ENCODE results near the gene PRCD.
"Not testable (repeated sequence)": the region's sequence is repeated elsewhere in the genome, so short reads cannot be mapped to it uniquely, and the experiment has no call there.

PRCD gene

DNA sequence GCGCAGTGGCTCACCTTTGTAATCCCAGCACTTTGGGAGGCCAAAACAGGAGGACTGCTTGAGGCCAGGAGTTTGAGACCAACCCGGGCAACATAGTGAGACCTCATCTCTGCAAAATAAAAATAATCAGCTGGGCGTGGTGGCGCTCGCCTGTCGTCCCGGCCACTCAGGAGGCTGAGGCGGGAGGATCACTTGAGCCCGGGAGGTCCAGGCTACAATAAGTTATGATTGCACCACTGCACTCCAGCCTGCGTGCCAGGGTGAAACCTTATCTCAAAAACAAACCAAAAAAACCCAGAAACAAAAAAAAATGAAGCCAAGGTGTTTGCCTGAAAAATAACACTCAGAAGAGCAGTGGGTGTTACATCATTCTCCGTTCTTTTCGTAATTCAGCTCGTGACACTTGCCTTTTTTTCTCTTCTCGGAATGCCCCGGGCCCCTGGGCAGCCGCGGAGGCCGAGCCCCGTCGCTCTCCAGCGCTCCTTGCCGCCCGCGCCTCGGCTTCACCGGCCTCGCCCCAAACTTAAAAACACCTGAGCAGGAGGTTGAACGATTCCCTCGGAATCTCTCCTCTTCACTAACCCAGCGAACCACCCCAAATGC, 17.0 kb downstream of the PRCD start:
- Histone ChIP-seq H3K4me3 (ENCODE audit: low read depth, low read length) (peak overlapping the region; percentile 88), H3K36me3 (ENCODE audit: control insufficient read depth, insufficient read depth, low read length) (no peaks in the 10 kb centered on the region), H2AFZ (peak overlapping the region; percentile 92), H3K9ac (peak overlapping the region; percentile 20), H3K79me2 (peaks cover 20% of the 10 kb centered on the region), H3K27ac (peak overlapping the region; percentile 90), H3K4me1 (peaks cover 6% of the 10 kb centered on the region), H3K27me3 (ENCODE audit: control insufficient read depth, insufficient read depth, low read length) (no peaks in the 10 kb centered on the region), H3K4me2 (ENCODE audit: low read length) (peak overlapping the region; percentile 93), H3K9me3 (ENCODE audit: control insufficient read depth, low read length) (no peaks in the 10 kb centered on the region)
- TF ChIP-seq, protein P1, sequence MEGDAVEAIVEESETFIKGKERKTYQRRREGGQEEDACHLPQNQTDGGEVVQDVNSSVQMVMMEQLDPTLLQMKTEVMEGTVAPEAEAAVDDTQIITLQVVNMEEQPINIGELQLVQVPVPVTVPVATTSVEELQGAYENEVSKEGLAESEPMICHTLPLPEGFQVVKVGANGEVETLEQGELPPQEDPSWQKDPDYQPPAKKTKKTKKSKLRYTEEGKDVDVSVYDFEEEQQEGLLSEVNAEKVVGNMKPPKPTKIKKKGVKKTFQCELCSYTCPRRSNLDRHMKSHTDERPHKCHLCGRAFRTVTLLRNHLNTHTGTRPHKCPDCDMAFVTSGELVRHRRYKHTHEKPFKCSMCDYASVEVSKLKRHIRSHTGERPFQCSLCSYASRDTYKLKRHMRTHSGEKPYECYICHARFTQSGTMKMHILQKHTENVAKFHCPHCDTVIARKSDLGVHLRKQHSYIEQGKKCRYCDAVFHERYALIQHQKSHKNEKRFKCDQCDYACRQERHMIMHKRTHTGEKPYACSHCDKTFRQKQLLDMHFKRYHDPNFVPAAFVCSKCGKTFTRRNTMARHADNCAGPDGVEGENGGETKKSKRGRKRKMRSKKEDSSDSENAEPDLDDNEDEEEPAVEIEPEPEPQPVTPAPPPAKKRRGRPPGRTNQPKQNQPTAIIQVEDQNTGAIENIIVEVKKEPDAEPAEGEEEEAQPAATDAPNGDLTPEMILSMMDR (IDR thresholded peaks at IDR 0.05): no peak

GRCh38 chr17:76557368-76558197, 17.7 kb downstream of the PRCD start:
- peaks cover 20% of the 10 kb centered on the region for H3K79me2 ChIP-seq
- peak overlapping the region; percentile 92 for H2AFZ ChIP-seq
- H3K27me3 ChIP-seq (ENCODE audit: control insufficient read depth, insufficient read depth, low read length): no peaks in the 10 kb centered on the region
- peak overlapping the region; percentile 90 for H3K27ac ChIP-seq
- H3K4me3 ChIP-seq (ENCODE audit: low read depth, low read length): peak overlapping the region; percentile 88
- peak overlapping the region; percentile 93 for H3K4me2 ChIP-seq (ENCODE audit: low read length)
- TF ChIP-seq, protein P1 (IDR thresholded peaks at IDR 0.05): peak; percentile 73
- H3K36me3 ChIP-seq (ENCODE audit: control insufficient read depth, insufficient read depth, low read length): no peaks in the 10 kb centered on the region
- peaks cover 6% of the 10 kb centered on the region for H3K4me1 ChIP-seq
- peak overlapping the region; percentile 20 for H3K9ac ChIP-seq
- H3K9me3 ChIP-seq (ENCODE audit: control insufficient read depth, low read length): no peaks in the 10 kb centered on the region

- peak overlapping the region; percentile 92 for H2AFZ ChIP-seq
- H3K36me3 ChIP-seq (ENCODE audit: control insufficient read depth, insufficient read depth, low read length): no peaks in the 10 kb centered on the region
- H3K4me2 ChIP-seq (ENCODE audit: low read length): peak overlapping the region; percentile 93
- H3K27me3 ChIP-seq (ENCODE audit: control insufficient read depth, insufficient read depth, low read length): no peaks in the 10 kb centered on the region
- no peaks in the 10 kb centered on the region for H3K9me3 ChIP-seq (ENCODE audit: control insufficient read depth, low read length)
- H3K79me2 ChIP-seq: peaks cover 20% of the 10 kb centered on the region
- no peak overlapping the region for H3K9ac ChIP-seq
- H3K4me3 ChIP-seq (ENCODE audit: low read depth, low read length): peak overlapping the region; percentile 88
- H3K27ac ChIP-seq: peak overlapping the region; percentile 90
- H3K4me1 ChIP-seq: peaks cover 6% of the 10 kb centered on the region
- TF ChIP-seq, protein P1 (IDR thresholded peaks at IDR 0.05): peak; percentile 63
Measured at GRCh38 chr17:76558198-76559095, 18.6 kb downstream of the PRCD start.

DNA sequence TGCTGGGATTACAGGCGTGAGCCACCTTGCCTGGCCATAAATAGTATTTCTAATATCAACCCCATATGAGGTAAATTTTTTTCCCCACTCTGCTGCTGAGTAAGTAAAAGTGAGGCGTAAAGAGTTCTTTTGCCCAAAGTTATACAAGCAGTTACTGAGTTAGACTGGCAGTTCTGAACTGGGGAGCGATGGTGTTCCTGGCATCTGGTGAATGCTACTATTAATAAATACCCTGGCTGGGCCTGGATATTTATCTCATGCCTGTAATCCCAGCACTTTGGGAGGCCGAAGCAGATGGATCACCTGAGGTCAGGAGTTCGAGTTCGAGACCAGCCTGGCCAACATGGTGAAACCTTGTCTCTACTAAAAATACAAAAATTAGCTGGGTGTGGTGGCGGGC, 19.6 kb downstream of the PRCD start:
- H3K4me3 ChIP-seq (ENCODE audit: low read depth, low read length); H3K27ac ChIP-seq: not testable (repeated sequence)

More for the DNA sequence above, 19.6 kb downstream of the PRCD start:
- not testable (repeated sequence) for H3K4me2 ChIP-seq (ENCODE audit: low read length); H3K4me1 ChIP-seq; H2AFZ ChIP-seq; H3K9ac ChIP-seq; H3K9me3 ChIP-seq (ENCODE audit: control insufficient read depth, low read length); H3K27me3 ChIP-seq (ENCODE audit: control insufficient read depth, insufficient read depth, low read length); H3K36me3 ChIP-seq (ENCODE audit: control insufficient read depth, insufficient read depth, low read length)
- peaks cover 20% of the 10 kb centered on the region for H3K79me2 ChIP-seq
